ENCODE data around the gene PTCRA.

The PTCRA gene

GRCh38 chr6:42973926-42974325, 58.1 kb downstream of the PTCRA start:
- no peak for DNase-seq (ENCODE audit: low read depth, low spot score)

- no peak for DNase-seq (ENCODE audit: low read depth, low spot score)
Measured at GRCh38 chr6:42974919-42975505, 59.2 kb downstream of the PTCRA start.

Measured in astrocyte of the hippocampus (primary cell).